H1 (cell line): ENCODE results near the gene LYPD1. TPM values are rescaled to one million over a fixed set of nuclear protein-coding genes. Genes with fewer than 3 reads are reported as not detected.

Experiments used
- BRCA1 ChIP-seq: IDR thresholded peaks from 2 replicates; pipeline ENCODE4 v1.6.1; 2012; ENCODE audit warnings: low read depth, low read length, improper control_type of control experiment
- CEBPB ChIP-seq: IDR thresholded peaks from 2 replicates; pipeline ENCODE4 v1.6.1; 2012; ENCODE audit warnings: low read depth, low read length
- CHD1 ChIP-seq: IDR thresholded peaks from 2 replicates; pipeline ENCODE4 v1.6.1; 2012; ENCODE audit warnings: low read depth, low read length, improper control_type of control experiment
- CTBP2 ChIP-seq: IDR thresholded peaks from 2 replicates; pipeline ENCODE4 v1.7.0; 2011; ENCODE audit warnings: borderline replicate concordance, mild to moderate bottlenecking, moderate library complexity, mixed read lengths, low read length; ENCODE audit not compliant: insufficient read depth, insufficient read length
- EP300 ChIP-seq, 2 experiments: IDR thresholded peaks; 1 replicate in 1 of 2; 2 replicates in 1 of 2; pipeline ENCODE4 v1.6.1; 2011 to 2012; ENCODE audit warnings: low read depth in 2 of 2, low read length in 2 of 2, mild to moderate bottlenecking in 2 of 2, borderline replicate concordance in 1 of 2, inconsistent platforms in 1 of 2, moderate library complexity in 1 of 2
- MAFK ChIP-seq: IDR thresholded peaks from 2 replicates; pipeline ENCODE4 v1.6.1; 2012; ENCODE audit warnings: low read depth, mild to moderate bottlenecking, improper control_type of control experiment, low read length
- SIN3A ChIP-seq, 2 experiments: IDR thresholded peaks in 1 of 2; conservative IDR thresholded peaks in 1 of 2; 2 replicates each; pipeline ENCODE4 v1.6.1; 2011 to 2012; ENCODE audit warnings: low read length in 2 of 2, improper control_type of control experiment in 1 of 2, low read depth in 1 of 2, mild to moderate bottlenecking in 1 of 2
- SIX5 ChIP-seq: IDR thresholded peaks from 2 replicates; pipeline ENCODE4 v1.6.1; 2011; ENCODE audit warnings: mild to moderate bottlenecking, low read depth, low read length
- polyA plus RNA-seq, 7 experiments: library from polyadenylated mRNA; depleted of rRNA in 3 of 7; stranded (reverse) in 5 of 7; unstranded in 2 of 7; fragments of >200 nt in 5 of 7; fragments of 200-250 nt in 2 of 7; gene quantifications; 1 replicate in 5 of 7; 2 replicates in 1 of 7; 4 replicates in 1 of 7; pipeline versions ENCODE4 v1.2.1 to v1.2.3, GENCODE V29; 2011 to 2013; ENCODE audit warnings: missing spikeins in 2 of 7, mixed read lengths in 2 of 7
- total RNA-seq: library from RNA; stranded (reverse); fragmentation: NEBNext Ultra II Directional; extraction: Animal tissue kit (Norgen Biotek cat#: 25700); gene quantifications from 2 replicates; pipeline ENCODE4 v1.2.1, GENCODE V29; 2021

LYPD1 gene
- total and polyA plus RNA-seq, 2 of the 8 experiments (the other 6 are each of a cell fraction or from before 2014, with no cell fraction given): 1.9 to 2.7 TPM

GRCh38 chr2:132654968-132655367, 15.0 kb downstream of the LYPD1 start (continued):
- TF ChIP-seq BRCA1 (no peak), SIN3A (conservative IDR thresholded peaks at IDR 0.05 in 1 of 2, IDR thresholded peaks at IDR 0.05 in 1 of 2; ENCODE audit: low read depth in 1 of 2, low read length in 2 of 2) (no peak), SIX5 (no peak), MAFK (no peak), CTBP2 (no peak), CHD1 (no peak), EP300 (IDR thresholded peaks at IDR 0.05; ENCODE audit: borderline replicate concordance in 1 of 2, low read depth in 2 of 2, low read length in 2 of 2) (no peak), CEBPB (no peak)
